Activated CD8-positive, alpha-beta T cell treated with anti-CD3 and anti-CD28 coated beads, Interleukin-2, amount 10 ng/mL, durations not matched to agents 7 days and 5 days (primary cell): Measurements from ENCODE around the gene AKR1B1. TPM values are rescaled to one million over a fixed set of nuclear protein-coding genes. Genes with fewer than 3 reads are reported as not detected.

Experiments
- ATAC-seq: fragments of 150-1000 bp; cut with Tn5 transposase; one replicate; pipeline ENCODE4 v1.10.0; 2021; ENCODE audit warnings: moderate library complexity
- CTCF ChIA-PET: fragments of 350-600 bp; sonication (Branson Sonifier 250); formaldehyde crosslinking; loops from one replicate; lab custom pipeline; 2021; ENCODE audit warnings: antibody characterized with exemption; lab: Charles Lee
- POLR2A ChIA-PET: fragments of 350-600 bp; sonication (Branson Sonifier 250); formaldehyde crosslinking; loops from one replicate; lab custom pipeline; 2021; ENCODE audit warnings: antibody characterized with exemption; lab: Charles Lee
- DNase-seq: peaks from one replicate; pipeline ENCODE4 v3.0.0-alpha.2; 2020
- H3K27ac Mint-ChIP-seq: one replicate; pipeline ENCODE4 v1.8.0; 2021; ENCODE audit warnings: mild to moderate bottlenecking, mixed read lengths
- H3K27me3 Mint-ChIP-seq: one replicate; pipeline ENCODE4 v1.8.0; 2021; ENCODE audit warnings: low read depth, mixed read lengths
- H3K36me3 Mint-ChIP-seq: one replicate; pipeline ENCODE4 v1.8.0; 2021; ENCODE audit warnings: low read depth, mixed read lengths
- H3K4me1 Mint-ChIP-seq: one replicate; pipeline ENCODE4 v1.8.0; 2021; ENCODE audit warnings: low read depth, mixed read lengths
- H3K4me3 Mint-ChIP-seq: one replicate; pipeline ENCODE4 v1.8.0; 2021; ENCODE audit warnings: mild to moderate bottlenecking, mixed read lengths
- H3K9me3 Mint-ChIP-seq: one replicate; pipeline ENCODE4 v1.8.0; 2022; ENCODE audit warnings: mixed read lengths; ENCODE audit not compliant: insufficient read depth
- total RNA-seq, 2 experiments: library from RNA; stranded (reverse); gene quantifications; one replicate each; pipeline ENCODE4 v1.2.3, GENCODE V29; 2021

The AKR1B1 gene
- total RNA-seq, 2 experiments from 2014 or later: 99.8 to 101 TPM

GRCh38 chr7:134407311-134407710 lies 51.6 kb downstream of the AKR1B1 start:
- H3K27me3 Mint-ChIP-seq: peaks cover 4% of the 10 kb centered on the region
- H3K27ac Mint-ChIP-seq: no peak overlapping the region
- no peaks in the 10 kb centered on the region for H3K9me3 Mint-ChIP-seq
- CTCF ChIA-PET: no interaction called here
- H3K4me1 Mint-ChIP-seq: no peaks in the 10 kb centered on the region
- POLR2A ChIA-PET: no interaction called here
- H3K36me3 Mint-ChIP-seq: no peaks in the 10 kb centered on the region
- no peak for ATAC-seq
- no peak for DNase-seq
- no peak overlapping the region for H3K4me3 Mint-ChIP-seq

GRCh38 chr7:134406431-134406830 lies 52.5 kb downstream of the AKR1B1 start:
- Mint-ChIP-seq H3K9me3 (no peaks in the 10 kb centered on the region), H3K4me3 (no peak overlapping the region), H3K27ac (no peak overlapping the region), H3K36me3 (no peaks in the 10 kb centered on the region), H3K4me1 (no peaks in the 10 kb centered on the region), H3K27me3 (peaks cover 7% of the 10 kb centered on the region)
- ChIA-PET POLR2A (no interaction called here), CTCF (no interaction called here)
- DNase-seq (no peak), ATAC-seq (no peak)

- no peaks in the 10 kb centered on the region for H3K4me1 Mint-ChIP-seq
- DNase-seq: no peak
- no peak overlapping the region for H3K4me3 Mint-ChIP-seq
- ChIA-PET CTCF (no interaction called here), POLR2A (no interaction called here)
- H3K36me3 Mint-ChIP-seq: no peaks in the 10 kb centered on the region
- ATAC-seq: no peak
- H3K27me3 Mint-ChIP-seq: peaks cover 7% of the 10 kb centered on the region
- H3K9me3 Mint-ChIP-seq: no peaks in the 10 kb centered on the region
- H3K27ac Mint-ChIP-seq: no peak overlapping the region
These were observed 53.6 kb downstream of the AKR1B1 start for GRCh38 chr7:134405299-134405698.

- no peak for ATAC-seq
- DNase-seq: no peak
These were observed 55.8 kb downstream of the AKR1B1 start for GRCh38 chr7:134403062-134403461.

GRCh38 chr7:134400859-134401258 lies 58.0 kb downstream of the AKR1B1 start:
- POLR2A ChIA-PET: no interaction called here
- H3K4me1 Mint-ChIP-seq: no peaks in the 10 kb centered on the region

More at GRCh38 chr7:134403062-134403461, 55.8 kb downstream of the AKR1B1 start:
- Mint-ChIP-seq H3K4me3 (no peak overlapping the region), H3K27ac (no peak overlapping the region), H3K36me3 (no peaks in the 10 kb centered on the region), H3K4me1 (no peaks in the 10 kb centered on the region), H3K27me3 (peaks cover 7% of the 10 kb centered on the region), H3K9me3 (no peaks in the 10 kb centered on the region)
- POLR2A ChIA-PET: no interaction called here
- CTCF ChIA-PET: no interaction called here

GRCh38 chr7:134396031-134396430 lies 62.9 kb downstream of the AKR1B1 start:
- no peak overlapping the region for H3K27ac Mint-ChIP-seq
- H3K9me3 Mint-ChIP-seq: no peaks in the 10 kb centered on the region
- H3K4me3 Mint-ChIP-seq: no peak overlapping the region
- H3K27me3 Mint-ChIP-seq: no peaks in the 10 kb centered on the region
- ChIA-PET CTCF (no interaction called here), POLR2A (no interaction called here)
- ATAC-seq: no peak
- no peaks in the 10 kb centered on the region for H3K36me3 Mint-ChIP-seq
- no peak for DNase-seq
- no peaks in the 10 kb centered on the region for H3K4me1 Mint-ChIP-seq

More at GRCh38 chr7:134400859-134401258, 58.0 kb downstream of the AKR1B1 start:
- H3K36me3 Mint-ChIP-seq: no peaks in the 10 kb centered on the region
- peaks cover 3% of the 10 kb centered on the region for H3K27me3 Mint-ChIP-seq
- no peak overlapping the region for H3K27ac Mint-ChIP-seq
- no peak overlapping the region for H3K4me3 Mint-ChIP-seq
- no peaks in the 10 kb centered on the region for H3K9me3 Mint-ChIP-seq
- DNase-seq: no peak
- ATAC-seq: no peak
- CTCF ChIA-PET: no interaction called here

- ATAC-seq (no peak), DNase-seq (no peak)
- no peak overlapping the region for H3K27ac Mint-ChIP-seq
- H3K4me3 Mint-ChIP-seq: no peak overlapping the region
- H3K4me1 Mint-ChIP-seq: no peaks in the 10 kb centered on the region
- H3K9me3 Mint-ChIP-seq: no peaks in the 10 kb centered on the region
- H3K36me3 Mint-ChIP-seq: no peaks in the 10 kb centered on the region
- ChIA-PET POLR2A (no interaction called here), CTCF (no interaction called here)
- H3K27me3 Mint-ChIP-seq: no peaks in the 10 kb centered on the region
These were observed 63.3 kb downstream of the AKR1B1 start for GRCh38 chr7:134395604-134396003.

GRCh38 chr7:134394056-134394455 lies 64.8 kb downstream of the AKR1B1 start:
- ATAC-seq (no peak), DNase-seq (no peak)
- H3K4me1 Mint-ChIP-seq: no peaks in the 10 kb centered on the region
- ChIA-PET CTCF (no interaction called here), POLR2A (no interaction called here)
- no peak overlapping the region for H3K4me3 Mint-ChIP-seq
- H3K36me3 Mint-ChIP-seq: no peaks in the 10 kb centered on the region
- H3K9me3 Mint-ChIP-seq: no peaks in the 10 kb centered on the region
- no peak overlapping the region for H3K27ac Mint-ChIP-seq
- no peaks in the 10 kb centered on the region for H3K27me3 Mint-ChIP-seq

Other genes with a start within 250 kb of the AKR1B1 start
- gene SLC35B4, start 142.2 kb downstream of the AKR1B1 start, total RNA-seq: 10 to 100 TPM; 18.9 to 20.8 TPM
- gene AKR1B10, start 68.5 kb upstream of the AKR1B1 start, total RNA-seq: not detected
- gene AKR1B15, start 90.0 kb upstream of the AKR1B1 start, total RNA-seq: not detected
- gene BPGM, start 187.8 kb upstream of the AKR1B1 start, total RNA-seq: 10 to 100 TPM; 11.9 to 12.2 TPM